SU-DHL-6 (cell line): ENCODE results near the gene TNFAIP6.

Experiments used
- H2AFZ ChIP-seq: fragments of 200-600 bp; sonication (generic); 2 replicates; pipeline ENCODE4 v1.6.1; 2014; ENCODE audit warnings: low read depth, mild to moderate bottlenecking, moderate library complexity, mixed read lengths, antibody characterized with exemption, low read length; ENCODE audit not compliant: severe bottlenecking
- H3F3A ChIP-seq: fragments of 200-600 bp; shearing (Covaris generic); 2 replicates; pipeline ENCODE4 v1.6.0; 2016; ENCODE audit warnings: antibody characterized with exemption, mild to moderate bottlenecking; ENCODE audit not compliant: insufficient read depth
- H3K27ac ChIP-seq: fragments of 200-600 bp; sonication (generic); 2 replicates; pipeline ENCODE4 v1.5.1; 2016; ENCODE audit warnings: low read depth, mild to moderate bottlenecking, low read length, moderate library complexity, mixed read lengths
- H3K27me3 ChIP-seq: fragments of 200-600 bp; sonication (generic), shearing (Covaris generic); 2 replicates; pipeline ENCODE4 v1.6.0; 2014; ENCODE audit warnings: mild to moderate bottlenecking, low read length
- H3K36me3 ChIP-seq: fragments of 200-600 bp; sonication (generic); 2 replicates; pipeline ENCODE4 v1.6.1; 2014; ENCODE audit warnings: mild to moderate bottlenecking, low read length, mixed read lengths
- H3K4me2 ChIP-seq: fragments of 300-600, 200-600 bp; shearing (Covaris generic), sonication (generic); 2 replicates; pipeline ENCODE4 v1.6.0; 2014; ENCODE audit warnings: low read length, low read depth, mild to moderate bottlenecking; ENCODE audit not compliant: poor library complexity, severe bottlenecking
- H3K4me3 ChIP-seq: fragments of 200-600 bp; sonication (generic); 2 replicates; pipeline ENCODE4 v1.5.1; 2014; ENCODE audit warnings: antibody characterized with exemption, low read length, mild to moderate bottlenecking, mixed read lengths; ENCODE audit not compliant: insufficient read depth, poor library complexity, severe bottlenecking
- H3K79me2 ChIP-seq: fragments of 200-600 bp; sonication (generic); 2 replicates; pipeline ENCODE4 v1.6.1; 2014; ENCODE audit warnings: mild to moderate bottlenecking, low read length, moderate library complexity; ENCODE audit not compliant: insufficient read depth
- H3K9ac ChIP-seq: fragments of 200-600 bp; sonication (generic); 2 replicates; pipeline ENCODE4 v1.7.0; 2014; ENCODE audit warnings: mild to moderate bottlenecking, low read length
- H3K9me2 ChIP-seq: fragments of 200-600 bp; sonication (generic); replicated peaks from 2 replicates; pipeline ENCODE4 v1.6.1; 2014; ENCODE audit warnings: low read length; ENCODE audit not compliant: insufficient read depth
- H3K9me3 ChIP-seq: fragments of 200-600 bp; sonication (generic); 2 replicates; pipeline ENCODE4 v1.6.1; 2014; ENCODE audit warnings: low read length, mixed read lengths; ENCODE audit not compliant: insufficient read depth
- H4K20me1 ChIP-seq: fragments of 200-600 bp; sonication (generic); 2 replicates; pipeline ENCODE4 v1.6.1; 2014; ENCODE audit warnings: low read depth, mild to moderate bottlenecking, antibody characterized with exemption, low read length, moderate library complexity, mixed read lengths
- CTCF ChIP-seq: fragments of 200-600 bp; sonication (generic); IDR thresholded peaks from one replicate; pipeline ENCODE4 v1.5.1; 2017; ENCODE audit warnings: antibody characterized with exemption, mild to moderate bottlenecking, low read length, moderate library complexity; ENCODE audit not compliant: insufficient read depth, poor library complexity, severe bottlenecking
- EZH2phosphoT487 ChIP-seq: fragments of 200-600 bp; sonication (generic), shearing (Covaris generic); conservative IDR thresholded peaks from 2 replicates; pipeline ENCODE4 v1.6.1; 2018; ENCODE audit warnings: mild to moderate bottlenecking, antibody characterized with exemption, low read length, moderate library complexity, mixed read lengths

TNFAIP6 gene

GRCh38 chr2:151423760-151424159 lies 66.4 kb downstream of the TNFAIP6 start:
- Histone ChIP-seq H3K79me2 (peaks cover 25% of the 10 kb centered on the region), H3K4me2 (no peak overlapping the region), H3K27ac (no peak overlapping the region), H3K9me2 (no peaks in the 10 kb centered on the region), H4K20me1 (no peaks in the 10 kb centered on the region; the same call in 1 of the 2 replicates), H3F3A (no peaks in the 10 kb centered on the region; the same call in 1 of the 2 replicates), H3K36me3 (peaks cover 42% of the 10 kb centered on the region), H3K9me3 (no peaks in the 10 kb centered on the region), H3K9ac (no peak overlapping the region), H2AFZ (no peak overlapping the region), H3K27me3 (no peaks in the 10 kb centered on the region), H3K4me3 (no peak overlapping the region)
- no peak for TF ChIP-seq EZH2phosphoT487
- TF ChIP-seq CTCF = no peak
